Neural crest cell (in vitro differentiated cells): ENCODE measurements around the gene LETM1. TPM values are rescaled to one million over a fixed set of nuclear protein-coding genes. Genes with fewer than 3 reads are reported as not detected.
A peak's percentile ranks its signal among the peaks of the same experiment; 100 is the strongest.

Source experiments
- DNase-seq: peaks from one replicate; pipeline ENCODE4 v3.0.0; 2021; ENCODE audit warnings: low read depth, mixed read lengths, low spot score
- H3K27ac Mint-ChIP-seq: one replicate; pipeline ENCODE4 v1.8.0; 2021; ENCODE audit warnings: mild to moderate bottlenecking, mixed read lengths; ENCODE audit not compliant: unreplicated experiment
- H3K27me3 Mint-ChIP-seq: 2 replicates; pipeline ENCODE4 v1.8.0; 2021; ENCODE audit warnings: low read depth, mild to moderate bottlenecking, mixed read lengths
- H3K36me3 Mint-ChIP-seq: 2 replicates; pipeline ENCODE4 v1.8.0; 2021; ENCODE audit warnings: low read depth, mild to moderate bottlenecking, mixed read lengths
- H3K4me1 Mint-ChIP-seq: 2 replicates; pipeline ENCODE4 v1.8.0; 2021; ENCODE audit warnings: mixed read lengths
- H3K4me3 Mint-ChIP-seq: one replicate; pipeline ENCODE4 v1.8.0; 2021; ENCODE audit warnings: mild to moderate bottlenecking, mixed read lengths
- H3K9me3 Mint-ChIP-seq: 2 replicates; pipeline ENCODE4 v1.8.0; 2021; ENCODE audit warnings: mixed read lengths
- CTCF ChIP-seq: fragments of 200-600 bp; sonication (generic); conservative IDR thresholded peaks from 2 replicates; pipeline ENCODE4 v1.5.0; 2021; ENCODE audit warnings: antibody characterized with exemption, mild to moderate bottlenecking
- long read RNA-seq: library from polyadenylated mRNA; unstranded; transcript quantifications from one replicate; pipeline ENCODE4 v2.0.0, GENCODE V29; 2020
- total RNA-seq: library from RNA; stranded (reverse); gene quantifications from 2 replicates; pipeline ENCODE4 v1.2.1, GENCODE V29; 2021

The LETM1 gene
- 59.5 and 60.6 TPM in 2 replicates for total RNA-seq
- long read RNA-seq, partial matches to known transcripts = 1 of 4 reads
- long read RNA-seq, other reads (novel, unspliced or antisense) = 3 of 4 reads

GRCh38 chr4:1856071-1856942 is at the start of gene LETM1:
LETM1 (minus strand) TSS chr4:1856156; CDS start chr4:1855950, 206 bp downstream.
- Mint-ChIP-seq H3K27me3 (peaks cover 2% of the 10 kb centered on the region), H3K9me3 (no peaks in the 10 kb centered on the region), H3K4me1 (peaks cover 37% of the 10 kb centered on the region), H3K4me3 (peak within 1 kb of the TSS; percentile 90), H3K27ac (no peak within 1 kb of the TSS), H3K36me3 (peaks cover 2% of the 10 kb centered on the region)
- TF ChIP-seq CTCF = peak; percentile 29
- peak; percentile 88 for DNase-seq

DNA sequence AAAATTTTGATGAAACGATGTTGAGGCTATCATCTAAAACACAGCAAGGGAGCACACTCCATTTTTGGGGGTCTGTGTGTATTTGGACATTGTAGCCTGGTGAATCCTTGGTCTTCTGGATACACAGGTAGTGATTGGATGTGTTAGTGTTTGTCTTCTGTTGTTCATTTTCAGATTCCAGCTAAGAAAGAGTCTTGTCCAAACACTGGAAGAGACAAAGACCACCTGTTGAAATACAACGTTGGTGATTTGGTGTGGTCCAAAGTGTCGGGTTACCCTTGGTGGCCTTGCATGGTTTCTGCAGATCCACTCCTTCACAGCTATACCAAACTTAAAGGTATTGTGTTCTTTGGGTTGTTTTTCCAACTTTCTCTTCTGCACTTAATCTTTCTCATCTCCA is 48.1 kb upstream of the LETM1 start:
- no peak overlapping the region for H3K27ac Mint-ChIP-seq

DNA sequence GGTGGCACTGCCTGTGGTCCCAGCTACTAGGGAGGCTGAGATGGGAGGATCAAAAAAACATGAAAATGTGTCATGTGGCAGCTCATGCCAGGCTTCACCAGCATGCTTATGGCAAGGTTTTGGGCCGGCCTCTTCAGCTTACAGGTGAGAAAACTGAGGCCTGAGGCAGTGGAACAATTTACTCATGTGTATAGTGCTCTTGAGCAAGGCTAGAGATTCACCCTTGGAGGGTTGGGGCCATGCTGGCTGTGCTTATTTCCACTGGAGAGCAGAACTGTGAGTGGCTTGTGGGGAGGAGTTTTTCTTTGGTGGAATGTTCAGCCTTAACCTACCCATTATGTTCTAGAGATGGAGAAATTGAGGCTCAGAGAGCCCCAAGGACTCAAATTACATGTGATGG is 47.1 kb upstream of the LETM1 start:
- no peak for DNase-seq

More for the DNA sequence above, 48.1 kb upstream of the LETM1 start:
- no peak overlapping the region for H3K4me3 Mint-ChIP-seq
- H3K27me3 Mint-ChIP-seq = no peaks in the 10 kb centered on the region
- no peak for TF ChIP-seq CTCF
- H3K4me1 Mint-ChIP-seq = peaks cover 16% of the 10 kb centered on the region
- H3K9me3 Mint-ChIP-seq = no peaks in the 10 kb centered on the region
- no peak for DNase-seq
- peaks cover 12% of the 10 kb centered on the region for H3K36me3 Mint-ChIP-seq

GRCh38 chr4:1902243-1902642 is 46.3 kb upstream of the LETM1 start:
- H3K4me1 Mint-ChIP-seq = peaks cover 14% of the 10 kb centered on the region
- DNase-seq = no peak
- no peaks in the 10 kb centered on the region for H3K9me3 Mint-ChIP-seq
- H3K4me3 Mint-ChIP-seq = no peak overlapping the region
- H3K27me3 Mint-ChIP-seq = no peaks in the 10 kb centered on the region
- H3K36me3 Mint-ChIP-seq = peaks cover 8% of the 10 kb centered on the region
- H3K27ac Mint-ChIP-seq = no peak overlapping the region
- TF ChIP-seq CTCF = no peak

More for the DNA sequence above, 47.1 kb upstream of the LETM1 start:
- H3K27me3 Mint-ChIP-seq = no peaks in the 10 kb centered on the region
- no peak overlapping the region for H3K4me3 Mint-ChIP-seq
- H3K9me3 Mint-ChIP-seq = no peaks in the 10 kb centered on the region
- H3K4me1 Mint-ChIP-seq = peaks cover 16% of the 10 kb centered on the region
- TF ChIP-seq CTCF = no peak
- no peak overlapping the region for H3K27ac Mint-ChIP-seq
- peaks cover 9% of the 10 kb centered on the region for H3K36me3 Mint-ChIP-seq

DNA sequence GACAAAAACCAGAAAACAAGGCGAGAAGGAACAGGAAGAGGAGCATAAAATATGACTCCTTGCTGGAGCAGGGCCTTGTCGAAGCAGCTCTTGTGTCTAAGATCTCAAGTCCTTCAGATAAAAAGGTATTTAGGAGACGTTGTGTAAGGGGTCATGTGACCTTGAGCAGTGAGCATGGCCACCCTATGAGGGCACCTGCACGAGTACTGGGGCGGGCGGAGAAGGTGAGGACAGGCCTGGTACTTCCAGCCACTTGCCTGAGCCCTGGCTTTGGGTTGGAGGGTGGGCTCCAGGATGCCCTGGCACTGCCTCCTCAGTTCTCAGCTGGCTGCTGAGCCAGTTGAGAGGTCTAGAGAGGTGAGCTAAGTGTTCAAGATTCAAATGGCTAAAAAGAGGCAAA is 45.2 kb upstream of the LETM1 start:
- TF ChIP-seq CTCF = no peak
- H3K27me3 Mint-ChIP-seq = no peaks in the 10 kb centered on the region
- H3K4me1 Mint-ChIP-seq = peaks cover 11% of the 10 kb centered on the region
- DNase-seq = no peak
- H3K27ac Mint-ChIP-seq = peak overlapping the region; percentile 1
- H3K9me3 Mint-ChIP-seq = no peaks in the 10 kb centered on the region
- no peak overlapping the region for H3K4me3 Mint-ChIP-seq
- H3K36me3 Mint-ChIP-seq = peaks cover 8% of the 10 kb centered on the region
